ENCODE measurements around the gene CRYBB3.

CRYBB3 gene

GRCh38 chr22:25167834-25168601 lies 31.6 kb upstream of the CRYBB3 start:
- no peak for TF ChIP-seq CTCF (IDR thresholded peaks at IDR 0.05; ENCODE audit: insufficient read depth, missing control alignments)
- DNase-seq (ENCODE audit: insufficient read length, low spot score) (no peak), FAIRE-seq (no peak)

- no peak for FAIRE-seq
- DNase-seq (ENCODE audit: insufficient read length, low spot score): no peak
- no peak for TF ChIP-seq CTCF (IDR thresholded peaks at IDR 0.05; ENCODE audit: insufficient read depth, missing control alignments)
Measured at GRCh38 chr22:25169278-25170031, 30.2 kb upstream of the CRYBB3 start.

- no peak for TF ChIP-seq CTCF (IDR thresholded peaks at IDR 0.05; ENCODE audit: insufficient read depth, missing control alignments)
- no peak for FAIRE-seq
- no peak for DNase-seq (ENCODE audit: insufficient read length, low spot score)
Measured at GRCh38 chr22:25170426-25170980, 29.2 kb upstream of the CRYBB3 start.

GRCh38 chr22:25172153-25172552 lies 27.5 kb upstream of the CRYBB3 start:
- no peak for DNase-seq (ENCODE audit: insufficient read length, low spot score)
- FAIRE-seq: no peak
- no peak for TF ChIP-seq CTCF (IDR thresholded peaks at IDR 0.05; ENCODE audit: insufficient read depth, missing control alignments)

GRCh38 chr22:25174156-25174887 lies 25.3 kb upstream of the CRYBB3 start:
- TF ChIP-seq CTCF (IDR thresholded peaks at IDR 0.05; ENCODE audit: insufficient read depth, missing control alignments): no peak
- DNase-seq (ENCODE audit: insufficient read length, low spot score): no peak
- no peak for FAIRE-seq

GRCh38 chr22:25174888-25175411 lies 24.7 kb upstream of the CRYBB3 start:
- DNase-seq (ENCODE audit: insufficient read length, low spot score): no peak
- TF ChIP-seq CTCF (IDR thresholded peaks at IDR 0.05; ENCODE audit: insufficient read depth, missing control alignments): no peak
- no peak for FAIRE-seq

All from D721Med (cell line).